GM18868 (cell line): ENCODE data around the gene SUDS3.

Experiments used
- ATAC-seq: cut with Tn5 transposase; IDR thresholded peaks from one replicate; pipeline ENCODE4 v1.9.1; 2021; ENCODE audit warnings: mild to moderate bottlenecking, moderate library complexity; ENCODE audit not compliant: unreplicated experiment

The SUDS3 gene

GRCh38 chr12:118356809-118357256 lies 19.5 kb upstream of the SUDS3 start:
- no peak for ATAC-seq

GRCh38 chr12:118357257-118358007 lies 18.9 kb upstream of the SUDS3 start:
- ATAC-seq: peak; percentile 59

- no peak for ATAC-seq
These were observed 18.4 kb upstream of the SUDS3 start for GRCh38 chr12:118358008-118358359.

- ATAC-seq: peak; percentile 36
These were observed 17.5 kb upstream of the SUDS3 start for GRCh38 chr12:118358612-118359540.

- ATAC-seq: peak; percentile 34
These were observed 16.8 kb upstream of the SUDS3 start for GRCh38 chr12:118359541-118359915.

GRCh38 chr12:118361092-118361404 lies 15.3 kb upstream of the SUDS3 start:
- no peak for ATAC-seq

GRCh38 chr12:118361889-118362288 lies 14.5 kb upstream of the SUDS3 start:
- no peak for ATAC-seq

GRCh38 chr12:118368821-118369220 lies 7.5 kb upstream of the SUDS3 start:
- ATAC-seq: no peak

GRCh38 chr12:118370601-118371000 lies 5.8 kb upstream of the SUDS3 start:
- ATAC-seq: no peak

- no peak for ATAC-seq
These were observed 4.8 kb upstream of the SUDS3 start for GRCh38 chr12:118371321-118372282.

- ATAC-seq: peak; percentile 77
These were observed 3.5 kb upstream of the SUDS3 start, which contains the start of gene TAOK3 for GRCh38 chr12:118372541-118373495. TSS of gene TAOK3 (minus strand) at chr12:118372907. CDS start at chr12:118255567, 117,340 bp downstream.

GRCh38 chr12:118373616-118374015 lies 2.7 kb upstream of the SUDS3 start:
- ATAC-seq: no peak

GRCh38 chr12:118374126-118374725 lies 2.1 kb upstream of the SUDS3 start:
- ATAC-seq: no peak

GRCh38 chr12:118374909-118375308 lies 1.4 kb upstream of the SUDS3 start:
- ATAC-seq: no peak

- no peak for ATAC-seq
These were observed 1.0 kb upstream of the SUDS3 start for GRCh38 chr12:118375348-118375747.

- no peak for ATAC-seq
These were observed 897 bp downstream of the SUDS3 start for GRCh38 chr12:118377021-118377883.

- no peak for ATAC-seq
These were observed 1.6 kb downstream of the SUDS3 start for GRCh38 chr12:118377884-118378470.

GRCh38 chr12:118391424-118391823 lies 15.1 kb downstream of the SUDS3 start:
- ATAC-seq: no peak
